ENCODE measurements around the gene SESTD1.

DNA sequence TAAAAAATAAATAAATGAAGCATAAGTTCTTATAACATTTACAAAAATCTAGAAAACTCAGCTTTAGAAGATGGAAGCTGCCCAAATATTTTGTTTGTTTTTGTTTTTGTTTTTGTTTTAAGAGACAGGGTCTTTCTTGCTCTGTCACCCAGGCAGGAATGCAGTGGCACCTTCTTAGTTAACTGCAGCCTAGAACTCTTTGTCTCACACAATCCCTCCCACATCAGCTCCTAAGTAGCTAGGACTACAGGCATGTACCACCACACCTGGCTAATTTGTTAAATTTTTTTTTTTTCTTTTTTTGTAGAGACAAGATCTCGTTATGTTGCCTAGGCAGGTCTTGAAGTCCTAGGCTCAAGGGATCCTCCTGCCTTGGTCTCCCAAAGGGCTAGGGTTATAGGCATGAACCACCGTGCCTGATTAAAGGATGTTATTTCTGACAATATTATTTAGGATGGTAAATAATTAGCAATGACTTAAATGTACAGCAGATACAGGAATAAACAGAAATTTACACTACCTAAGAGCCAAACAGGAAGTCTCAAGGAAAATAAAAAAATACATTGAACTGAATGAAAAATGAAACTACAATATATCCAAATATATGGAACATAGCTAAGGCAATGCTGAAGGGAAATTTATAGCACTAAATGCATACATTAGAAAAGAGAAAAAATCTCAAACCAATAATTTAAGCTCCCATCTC is 17.2 kb downstream of the SESTD1 start:
- TF ChIP-seq, protein P1, sequence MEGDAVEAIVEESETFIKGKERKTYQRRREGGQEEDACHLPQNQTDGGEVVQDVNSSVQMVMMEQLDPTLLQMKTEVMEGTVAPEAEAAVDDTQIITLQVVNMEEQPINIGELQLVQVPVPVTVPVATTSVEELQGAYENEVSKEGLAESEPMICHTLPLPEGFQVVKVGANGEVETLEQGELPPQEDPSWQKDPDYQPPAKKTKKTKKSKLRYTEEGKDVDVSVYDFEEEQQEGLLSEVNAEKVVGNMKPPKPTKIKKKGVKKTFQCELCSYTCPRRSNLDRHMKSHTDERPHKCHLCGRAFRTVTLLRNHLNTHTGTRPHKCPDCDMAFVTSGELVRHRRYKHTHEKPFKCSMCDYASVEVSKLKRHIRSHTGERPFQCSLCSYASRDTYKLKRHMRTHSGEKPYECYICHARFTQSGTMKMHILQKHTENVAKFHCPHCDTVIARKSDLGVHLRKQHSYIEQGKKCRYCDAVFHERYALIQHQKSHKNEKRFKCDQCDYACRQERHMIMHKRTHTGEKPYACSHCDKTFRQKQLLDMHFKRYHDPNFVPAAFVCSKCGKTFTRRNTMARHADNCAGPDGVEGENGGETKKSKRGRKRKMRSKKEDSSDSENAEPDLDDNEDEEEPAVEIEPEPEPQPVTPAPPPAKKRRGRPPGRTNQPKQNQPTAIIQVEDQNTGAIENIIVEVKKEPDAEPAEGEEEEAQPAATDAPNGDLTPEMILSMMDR (conservative IDR thresholded peaks at IDR 0.05 in 1 of 2, IDR thresholded peaks at IDR 0.05 in 1 of 2; ENCODE audit: low read depth in 1 of 2, low read length in 2 of 2): no peak
- no peak for TF ChIP-seq EZH2 (IDR thresholded peaks at IDR 0.05; ENCODE audit: low read length, missing control alignments)

Measured in fibroblast of lung (primary cell).